ENCODE data around the gene EMX2.

- no peak for TF ChIP-seq CTCF (IDR thresholded peaks at IDR 0.05)
- TF ChIP-seq POLR2AphosphoS5 (IDR thresholded peaks at IDR 0.05), result no peak
- no peak for TF ChIP-seq POLR2A (IDR thresholded peaks at IDR 0.05)
Measured at GRCh38 chr10:117545141-117546019, 2.8 kb downstream of the EMX2 start.

Measured in prostate gland (tissue), 2 donors.